ENCODE results near the gene NHSL1. TPM values are rescaled to one million over a fixed set of nuclear protein-coding genes. Genes with fewer than 3 reads are reported as not detected.
A peak's percentile ranks its signal among the peaks of the same experiment; 100 is the strongest.

Gene NHSL1
- total and polyA plus RNA-seq, 2 donors (not counting 3 experiments of a cell fraction or from before 2014, with no cell fraction given), result 24.8 to 55.0 TPM

- no peak overlapping the region for H3K27ac ChIP-seq (ENCODE audit: insufficient read depth, low read depth, low read length)
- no peaks in the 10 kb centered on the region for H3K9me3 ChIP-seq (replicated peaks; ENCODE audit: control insufficient read depth, insufficient read depth, low read length)
- H3K4me2 ChIP-seq (ENCODE audit: insufficient read depth, low read length), result no peak overlapping the region
- peaks cover 15% of the 10 kb centered on the region for H4K20me1 ChIP-seq (replicated peaks; ENCODE audit: control insufficient read depth, extremely low read depth, insufficient read depth, low read length)
- no peak overlapping the region for H3K4me3 ChIP-seq (replicated peaks in 1 of 3; ENCODE audit: insufficient read depth in 1 of 3, low read depth in 1 of 3, low read length in 3 of 3)
- H3K36me3 ChIP-seq (ENCODE audit: control insufficient read depth in 2 of 2, extremely low read depth in 1 of 2, insufficient read depth in 2 of 2, low read length in 2 of 2), result peaks cover 0 to 4% of the 10 kb centered on the region in 2 experiments
- H3K9me1 ChIP-seq (replicated peaks; ENCODE audit: control insufficient read depth, extremely low read depth, insufficient read depth, low read length), result no peaks in the 10 kb centered on the region
- peak; percentile 62 for TF ChIP-seq GATA2 (IDR thresholded peaks at IDR 0.05; ENCODE audit: insufficient read depth, insufficient read length, low read depth, low read length)
- TF ChIP-seq EZH2 (IDR thresholded peaks at IDR 0.05; ENCODE audit: borderline replicate concordance, low read depth, low read length, severe bottlenecking), result no peak
- DNase-seq (ENCODE audit: low read depth, low spot score), result peak; percentile 67
- FAIRE-seq, result peak; percentile 24
- no peaks in the 10 kb centered on the region for H3K27me3 ChIP-seq (ENCODE audit: control insufficient read depth in 2 of 2, insufficient read depth in 2 of 2, low read length in 2 of 2)
- peaks cover 46% of the 10 kb centered on the region for H3K79me2 ChIP-seq (ENCODE audit: control insufficient read depth, insufficient read depth, low read length)
- intact Hi-C loops (cut with micrococcal nuclease), result no loop called here
- ChIA-PET POLR2A (no interaction called here), CTCF (interaction anchor here (1.1 kb wide), 1 partner anchor 31 kb away, joined by 5 read pairs; no protein-coding TSS in a partner anchor)
- dilution Hi-C loops (cut with MboI; ENCODE audit: extremely low pct_ligation_motif_present, low sequenced_read_pairs), result no loop called here
- H3K9ac ChIP-seq (replicated peaks; ENCODE audit: extremely low read depth, insufficient read depth, low read length), result no peak overlapping the region
- no peak overlapping the region for H2AFZ ChIP-seq (ENCODE audit: low read depth, low read length)
- no TSS peak for BruUV-seq (replicated peaks)
- H3K4me1 ChIP-seq (ENCODE audit: control insufficient read depth, extremely low read depth, insufficient read depth, low read length), result peaks cover 10% of the 10 kb centered on the region
These were observed 21.3 kb downstream of the NHSL1 start for GRCh38 chr6:138477913-138478539.

GRCh38 chr6:138476116-138476515 lies 23.2 kb downstream of the NHSL1 start:
- no TSS peak for BruUV-seq (replicated peaks)
- H3K79me2 ChIP-seq (ENCODE audit: control insufficient read depth, insufficient read depth, low read length), result peaks cover 41% of the 10 kb centered on the region
- dilution Hi-C loops (cut with MboI; ENCODE audit: extremely low pct_ligation_motif_present, low sequenced_read_pairs), result no loop called here
- DNase-seq (ENCODE audit: low read depth, low spot score) (no peak), FAIRE-seq (no peak)
- H4K20me1 ChIP-seq (replicated peaks; ENCODE audit: control insufficient read depth, extremely low read depth, insufficient read depth, low read length), result peaks cover 15% of the 10 kb centered on the region
- no peak overlapping the region for H3K9ac ChIP-seq (replicated peaks; ENCODE audit: extremely low read depth, insufficient read depth, low read length)
- no peak overlapping the region for H3K4me2 ChIP-seq (ENCODE audit: insufficient read depth, low read length)
- H3K4me1 ChIP-seq (ENCODE audit: control insufficient read depth, extremely low read depth, insufficient read depth, low read length), result peaks cover 10% of the 10 kb centered on the region
- H3K27ac ChIP-seq (ENCODE audit: insufficient read depth, low read depth, low read length), result no peak overlapping the region
- H3K36me3 ChIP-seq (ENCODE audit: control insufficient read depth in 2 of 2, extremely low read depth in 1 of 2, insufficient read depth in 2 of 2, low read length in 2 of 2), result peaks cover 1 to 2% of the 10 kb centered on the region in 2 experiments
- intact Hi-C loops (cut with micrococcal nuclease), result no loop called here
- H2AFZ ChIP-seq (ENCODE audit: low read depth, low read length), result no peak overlapping the region
- no peak overlapping the region for H3K4me3 ChIP-seq (replicated peaks in 1 of 3; ENCODE audit: insufficient read depth in 1 of 3, low read depth in 1 of 3, low read length in 3 of 3)
- H3K9me1 ChIP-seq (replicated peaks; ENCODE audit: control insufficient read depth, extremely low read depth, insufficient read depth, low read length), result no peaks in the 10 kb centered on the region
- H3K27me3 ChIP-seq (ENCODE audit: control insufficient read depth in 2 of 2, insufficient read depth in 2 of 2, low read length in 2 of 2), result no peaks in the 10 kb centered on the region
- ChIA-PET POLR2A (no interaction called here), CTCF (interaction anchor here (2.5 kb wide), 1 partner anchor 11 kb away, joined by 9 read pairs; no protein-coding TSS in a partner anchor)
- H3K9me3 ChIP-seq (replicated peaks; ENCODE audit: control insufficient read depth, insufficient read depth, low read length), result no peaks in the 10 kb centered on the region
- TF ChIP-seq EZH2 (IDR thresholded peaks at IDR 0.05; ENCODE audit: borderline replicate concordance, low read depth, low read length, severe bottlenecking), result no peak
- TF ChIP-seq JUN (IDR thresholded peaks at IDR 0.05; ENCODE audit: borderline replicate concordance, insufficient read depth, insufficient read length, low read depth), result no peak
- TF ChIP-seq POLR2AphosphoS5 (IDR thresholded peaks at IDR 0.05; ENCODE audit: insufficient read depth, low read depth, low read length), result no peak
- no peak for TF ChIP-seq MYC (IDR thresholded peaks at IDR 0.05; ENCODE audit: low read depth, low read length)
- TF ChIP-seq POLR2A (IDR thresholded peaks at IDR 0.05; ENCODE audit: low read depth, low read length), result no peak
- no peak for TF ChIP-seq CTCF (IDR thresholded peaks at IDR 0.05; ENCODE audit: extremely low read depth in 1 of 2, insufficient read depth in 1 of 2, low read depth in 1 of 2, low read length in 2 of 2)
- no peak for TF ChIP-seq FOS (IDR thresholded peaks at IDR 0.05; ENCODE audit: borderline replicate concordance, insufficient read depth, low read length)
- TF ChIP-seq GATA2 (IDR thresholded peaks at IDR 0.05; ENCODE audit: insufficient read depth, insufficient read length, low read depth, low read length), result no peak
- no peak for TF ChIP-seq MAX (IDR thresholded peaks at IDR 0.05; ENCODE audit: insufficient read depth, insufficient read length)

All from endothelial cell of umbilical vein (primary cell).